ENCODE data around the gene EQTN.

Gene EQTN

DNA sequence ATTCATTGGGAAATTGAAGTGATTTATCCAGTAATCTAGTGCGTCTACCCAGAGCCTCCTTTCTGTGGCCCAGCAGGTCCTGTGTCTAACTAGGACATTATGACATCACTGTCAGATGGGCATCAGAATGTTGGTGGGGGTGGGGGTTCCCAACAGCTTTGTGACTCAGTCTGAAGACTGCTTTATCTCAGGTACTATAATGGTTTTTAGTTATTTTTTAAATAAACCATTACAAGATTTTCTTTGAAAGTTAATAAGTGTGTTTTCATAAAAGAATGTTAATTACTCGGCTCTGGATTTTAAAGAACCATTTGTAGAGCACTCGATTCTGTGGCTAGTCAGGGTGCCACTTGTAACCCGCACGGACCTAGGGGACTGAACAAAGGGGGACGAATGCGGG lies at the start of gene EQTN:
EQTN (minus strand) TSS at position 101 of the 400 bp plus-strand sequence; CDS start at position 6, 95 bp downstream.
- no peak for DNase-seq

DNA sequence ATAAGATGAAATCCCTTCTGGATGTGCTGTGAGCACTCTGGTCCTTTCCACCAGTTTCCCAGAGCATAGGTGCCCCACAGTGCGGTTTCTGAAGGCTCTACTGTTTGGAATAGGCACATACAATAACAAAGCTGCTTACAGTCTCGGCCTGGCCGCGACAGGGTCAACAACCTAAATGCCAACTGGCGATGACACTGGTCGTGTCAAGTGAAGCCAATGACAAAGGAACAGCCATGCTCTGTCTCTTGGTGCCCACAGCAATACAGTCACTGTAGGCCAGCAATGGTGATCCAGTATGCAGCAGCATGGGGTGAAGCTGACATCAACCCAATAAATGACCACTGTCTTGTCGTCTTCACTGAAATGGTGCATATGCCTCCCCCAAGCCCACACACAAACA lies 47.8 kb upstream of the EQTN start:
- DNase-seq: no peak

DNA sequence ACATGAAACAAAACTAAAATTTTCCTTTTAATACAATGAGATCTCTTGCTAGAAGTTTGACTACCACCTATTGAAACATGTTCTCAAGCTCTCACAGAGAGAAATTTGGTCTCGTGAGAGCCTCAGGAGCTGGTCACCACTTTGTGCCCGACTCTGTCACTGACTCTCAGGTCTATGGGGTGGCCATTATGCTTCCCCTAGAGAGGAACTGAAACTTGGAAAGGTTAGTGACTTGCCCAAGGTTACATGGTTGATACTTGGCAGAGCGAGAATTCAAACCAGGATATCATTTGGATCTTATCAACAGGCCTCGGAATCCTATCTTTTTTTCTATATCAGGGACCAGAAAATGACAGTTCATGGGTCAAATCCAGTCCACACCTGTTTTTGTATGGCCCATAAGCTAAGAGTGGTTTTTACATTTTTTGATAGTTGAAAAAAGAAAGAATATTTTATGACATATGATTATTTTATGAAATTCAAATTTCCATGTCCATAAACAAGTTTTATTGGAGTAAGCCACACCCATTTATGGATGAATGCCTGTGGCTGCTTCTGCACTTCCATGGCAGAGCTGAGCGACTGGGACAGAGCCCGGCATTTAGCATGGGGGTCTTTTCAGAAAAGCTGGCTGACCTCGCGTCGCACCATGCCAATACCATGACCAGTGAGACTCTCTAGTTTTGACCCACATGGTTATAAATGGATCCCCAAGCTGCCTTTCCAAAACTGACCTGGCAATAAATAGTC lies 44.8 kb upstream of the EQTN start:
- DNase-seq: no peak

DNA sequence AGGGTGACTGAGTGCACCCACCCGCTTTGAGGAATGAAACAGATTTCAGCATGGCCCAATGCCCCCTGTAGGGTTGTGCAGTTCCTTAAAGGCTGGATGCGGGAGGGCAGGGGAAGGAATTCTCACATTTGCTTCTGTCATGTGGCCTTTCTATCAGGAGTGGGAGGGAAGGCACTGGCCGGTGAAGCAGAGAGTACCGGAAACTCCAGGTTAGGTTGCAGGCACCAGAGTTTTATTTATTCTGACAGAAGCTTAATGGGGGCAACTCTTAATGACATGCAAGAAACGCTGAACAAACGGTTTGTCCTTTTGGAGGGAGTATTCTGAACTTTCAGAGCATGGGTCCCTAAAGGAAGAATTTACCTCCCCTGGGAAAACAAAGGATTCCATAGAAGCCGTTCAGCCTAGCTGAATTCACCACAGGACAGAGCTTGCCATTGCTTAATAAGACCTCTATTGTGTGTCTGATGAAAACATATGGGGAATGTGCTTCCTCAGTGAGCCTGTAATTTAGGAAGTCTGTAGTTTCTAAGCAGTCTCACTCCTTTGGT lies 44.1 kb upstream of the EQTN start:
- DNase-seq: no peak

DNA sequence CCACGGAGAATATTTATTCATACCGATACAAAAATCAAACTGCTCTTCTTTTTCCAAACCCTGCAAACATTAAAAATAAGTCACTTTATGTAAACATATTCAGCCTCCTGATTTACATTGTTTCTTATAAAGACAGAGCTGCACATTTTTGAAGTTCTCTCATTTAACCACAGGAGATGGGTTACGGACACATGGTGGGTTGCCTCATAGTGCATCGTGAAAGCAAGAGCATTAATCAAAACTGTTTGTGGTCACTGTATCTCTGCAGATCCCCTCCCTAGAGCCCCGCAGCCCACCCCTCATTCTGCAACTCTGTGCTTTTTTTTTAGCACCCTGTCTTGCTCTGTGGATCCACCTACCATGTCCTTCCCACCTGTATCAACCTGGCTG lies 43.3 kb upstream of the EQTN start:
- DNase-seq: no peak

DNA sequence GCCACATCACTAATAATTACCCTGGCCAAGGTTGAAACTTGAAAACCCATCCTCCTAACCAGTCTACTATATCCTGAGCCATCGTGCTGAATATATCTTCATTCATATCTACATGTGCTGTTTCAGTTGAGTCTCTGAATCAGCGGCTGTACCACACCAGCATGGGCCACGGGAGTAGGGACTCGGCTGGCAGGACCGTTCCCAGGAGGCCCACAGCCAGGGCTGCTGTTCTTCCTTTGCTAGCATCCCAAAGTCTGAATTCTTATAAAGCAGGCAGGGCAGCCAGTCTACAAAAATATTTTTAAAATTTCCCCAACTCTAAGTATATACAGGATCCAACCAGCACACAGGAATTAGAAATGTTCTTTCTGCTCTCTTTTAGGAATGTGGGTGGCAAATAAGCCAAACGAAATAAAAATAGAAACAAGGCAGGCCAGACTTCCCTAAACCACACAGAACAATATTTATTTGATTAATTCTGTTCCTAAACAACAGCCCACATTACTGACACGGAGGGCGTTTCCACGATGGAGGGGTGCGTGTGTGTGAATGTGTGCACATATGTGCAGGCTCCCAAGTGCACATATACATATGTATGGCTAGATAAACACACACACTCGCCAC lies 42.8 kb upstream of the EQTN start:
- no peak for DNase-seq

DNA sequence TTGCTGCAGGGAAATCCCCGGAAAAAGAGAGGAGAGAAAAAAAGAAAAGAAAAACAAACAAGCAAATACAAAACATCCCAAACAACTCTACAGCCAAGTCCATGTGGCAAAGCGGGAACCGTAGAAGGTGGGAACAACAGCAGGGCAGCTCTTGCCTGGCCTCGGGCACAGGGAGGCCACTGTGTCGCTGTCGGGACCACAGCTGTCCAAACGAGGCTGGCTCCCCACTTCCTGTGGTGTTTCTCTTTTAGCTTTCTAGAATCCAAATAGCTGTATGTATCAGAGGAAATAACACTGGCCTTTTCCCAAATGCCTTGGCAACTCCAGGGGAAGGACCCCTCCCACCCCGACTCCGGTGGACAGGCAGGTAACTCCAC lies 41.6 kb upstream of the EQTN start:
- no peak for DNase-seq

DNA sequence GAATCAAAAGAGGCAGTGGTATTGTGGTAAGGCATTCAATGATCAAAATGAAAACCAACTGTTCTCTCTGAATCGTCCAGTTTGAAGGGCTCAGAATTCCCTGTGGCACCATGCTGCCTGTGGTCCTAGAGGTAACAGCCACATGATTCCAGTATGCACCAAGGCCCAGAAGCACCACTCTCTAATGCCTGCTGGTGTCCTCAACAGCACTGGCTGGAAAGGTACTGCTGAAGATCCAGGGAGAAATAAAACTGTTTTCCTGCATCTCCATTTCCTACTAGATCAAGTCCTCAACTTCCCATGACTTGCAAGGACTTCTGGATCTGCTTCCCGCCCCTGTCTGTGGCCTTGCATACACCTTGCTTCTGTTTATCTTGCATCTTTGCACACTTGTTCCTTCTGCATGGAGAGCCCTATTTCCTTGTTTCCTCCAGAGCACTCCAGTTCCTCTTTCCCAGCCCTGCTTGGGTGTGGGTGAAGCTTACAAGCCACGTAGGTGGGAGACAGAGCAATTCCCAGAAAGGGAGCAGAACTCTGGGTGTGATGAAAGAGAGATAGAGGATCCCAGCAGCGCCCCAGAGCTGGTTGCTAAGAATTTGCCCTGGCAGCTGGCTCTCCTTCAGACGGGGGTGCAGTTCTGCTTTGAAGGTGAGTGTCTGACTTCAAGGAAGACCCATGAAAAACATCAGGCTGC lies 41.0 kb upstream of the EQTN start:
- DNase-seq: no peak

DNA sequence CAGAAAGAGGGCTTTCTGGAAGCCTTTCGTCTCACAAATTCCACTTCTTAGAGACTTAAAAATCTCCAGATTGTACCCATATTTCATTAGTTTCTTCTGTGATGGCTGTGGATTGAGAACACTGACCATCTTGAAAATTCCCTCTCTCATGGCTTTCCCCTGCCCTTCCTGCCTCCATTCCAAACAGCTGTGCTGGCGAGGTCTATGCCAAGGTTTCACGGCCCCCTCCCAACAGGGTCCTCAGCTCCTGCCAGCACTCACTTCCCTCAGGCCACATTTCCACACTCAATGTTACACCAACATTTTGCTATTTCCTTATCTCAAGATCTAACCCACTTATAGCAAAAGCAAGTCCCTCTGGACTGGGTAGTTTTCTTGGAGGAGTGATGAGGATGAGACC lies 40.3 kb upstream of the EQTN start:
- DNase-seq: no peak

DNA sequence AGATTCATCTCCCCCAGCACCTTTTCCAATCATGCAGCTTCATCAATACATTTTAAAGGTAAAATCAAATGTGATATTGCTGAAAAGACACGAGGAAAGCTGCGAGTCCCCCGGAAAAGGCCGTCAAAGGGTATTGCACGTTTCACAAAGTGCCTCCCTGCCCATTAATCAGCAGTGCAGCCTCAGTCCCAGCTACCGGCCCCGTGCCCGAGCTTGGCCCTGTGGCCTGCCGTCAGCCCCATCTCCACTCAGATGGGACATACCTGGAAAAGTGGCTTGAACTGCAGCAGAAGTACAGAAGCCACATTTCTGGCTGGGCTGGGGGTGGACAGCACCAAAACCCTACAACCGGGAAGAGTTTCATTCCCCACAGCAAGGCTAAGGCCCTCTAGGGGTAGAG lies 39.9 kb upstream of the EQTN start:
- no peak for DNase-seq

DNA sequence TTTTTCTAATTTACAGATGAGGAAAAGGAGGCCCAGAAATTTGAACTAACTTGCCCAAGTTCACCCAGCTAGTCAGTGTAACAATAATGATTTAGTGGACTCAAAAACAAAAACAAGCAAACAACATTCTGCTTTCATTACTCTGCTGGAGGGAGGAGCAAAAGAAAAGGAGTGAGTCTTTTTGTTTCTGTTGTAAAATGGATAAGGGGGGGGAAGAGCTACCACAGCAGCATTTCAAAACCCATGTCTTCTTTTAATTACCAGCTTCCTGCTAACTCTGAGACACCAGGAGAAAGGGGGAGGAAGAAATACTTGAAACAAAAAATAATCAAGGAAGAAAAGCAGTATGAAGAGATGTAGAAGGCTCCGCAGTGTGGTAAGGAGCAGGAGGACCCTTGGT lies 39.2 kb upstream of the EQTN start:
- no peak for DNase-seq

DNA sequence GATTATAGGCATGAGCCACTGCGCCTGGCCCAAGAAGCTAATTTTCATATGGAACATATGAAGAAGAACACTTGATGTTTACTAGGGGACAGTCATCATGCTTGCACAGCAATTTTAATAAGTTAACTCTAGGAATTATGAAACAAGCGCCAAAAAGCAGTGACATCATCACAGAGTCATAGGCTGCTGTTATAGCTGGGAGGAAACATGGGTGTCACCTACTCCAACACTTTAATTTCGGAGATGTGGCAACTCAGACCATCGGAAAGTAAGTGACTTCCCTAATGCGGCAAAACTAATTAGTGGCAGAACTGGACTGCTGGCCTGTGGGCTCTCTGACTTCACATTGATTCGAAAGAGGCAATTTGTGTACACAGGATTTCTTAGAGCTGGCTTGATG lies 38.1 kb upstream of the EQTN start:
- DNase-seq: no peak

DNA sequence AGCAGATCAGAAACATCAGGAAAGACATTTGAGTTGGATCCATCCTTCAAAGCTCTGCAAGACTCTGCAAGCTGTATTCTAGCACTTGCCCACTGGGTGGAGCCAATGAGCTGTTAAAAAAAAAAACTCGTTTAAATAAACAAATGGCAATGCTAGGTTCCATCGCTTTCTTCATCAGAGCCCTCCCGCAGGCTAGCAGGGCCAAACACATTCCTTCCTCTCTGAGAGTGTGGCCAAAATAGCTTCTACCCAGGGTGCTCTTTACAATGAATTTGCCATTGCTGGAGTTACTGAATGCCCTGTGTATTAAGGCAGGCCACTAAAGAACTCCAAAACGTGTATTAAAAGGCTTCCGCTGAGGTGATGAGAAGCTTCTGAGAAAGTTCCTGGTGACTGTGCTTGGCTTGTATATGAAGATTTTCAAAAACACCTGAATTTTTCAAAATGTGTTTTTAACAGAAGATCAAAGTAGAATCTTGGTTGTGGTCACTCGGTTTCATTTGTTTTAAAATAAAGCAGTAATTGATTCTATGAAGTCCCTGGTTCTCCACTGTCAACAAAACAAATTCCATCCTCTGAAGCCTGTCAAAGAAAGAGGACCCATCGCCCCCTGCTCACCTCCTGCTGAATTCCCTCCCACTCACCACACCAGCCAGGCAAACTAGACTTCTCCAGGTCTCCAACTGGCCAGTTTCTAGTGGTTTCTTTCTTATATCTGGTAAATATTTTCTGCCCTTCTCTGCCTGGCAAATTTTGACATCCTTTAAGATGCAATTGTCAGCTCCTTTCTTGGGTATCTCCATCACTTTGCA lies 36.5 kb upstream of the EQTN start:
- DNase-seq: peak; percentile 56

DNA sequence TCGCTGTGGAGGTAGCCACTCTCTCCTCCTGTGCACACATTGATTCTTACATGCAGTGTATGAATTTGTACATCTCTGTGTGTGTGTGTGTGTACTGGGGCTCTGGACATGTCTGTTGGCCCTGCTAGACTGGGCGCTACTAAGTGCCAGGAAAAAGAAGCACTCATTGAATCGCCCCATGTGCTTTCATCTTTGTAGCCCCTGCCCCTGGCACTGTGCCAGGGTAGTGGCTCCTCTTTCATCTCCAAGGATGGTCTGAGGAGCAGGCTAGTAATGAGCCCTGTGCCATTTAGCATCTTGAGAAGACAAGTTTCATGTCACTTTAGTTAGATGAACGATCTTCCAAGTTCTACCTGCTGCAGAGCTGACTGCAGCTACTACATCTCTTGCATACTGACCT lies 34.4 kb upstream of the EQTN start:
- no peak for DNase-seq

DNA sequence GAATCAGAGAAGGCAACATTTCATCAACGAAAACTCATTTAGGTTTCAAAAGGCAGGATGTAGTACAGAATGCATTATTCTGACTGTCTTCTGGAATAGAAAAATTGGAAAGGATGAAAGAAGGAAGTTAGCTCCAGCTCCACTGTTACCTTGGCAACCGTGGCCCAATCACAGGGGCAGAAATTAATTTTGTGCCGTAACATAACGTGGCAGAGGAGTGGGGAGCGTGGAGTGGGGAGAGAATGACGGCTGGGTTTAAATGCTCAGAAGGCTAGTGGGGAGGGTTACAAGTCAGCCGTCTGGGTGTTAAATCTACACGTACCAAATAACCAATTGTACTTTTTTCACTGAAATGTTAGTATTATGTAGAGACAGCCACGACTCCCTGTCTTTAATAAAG lies 32.3 kb upstream of the EQTN start:
- DNase-seq: no peak

DNA sequence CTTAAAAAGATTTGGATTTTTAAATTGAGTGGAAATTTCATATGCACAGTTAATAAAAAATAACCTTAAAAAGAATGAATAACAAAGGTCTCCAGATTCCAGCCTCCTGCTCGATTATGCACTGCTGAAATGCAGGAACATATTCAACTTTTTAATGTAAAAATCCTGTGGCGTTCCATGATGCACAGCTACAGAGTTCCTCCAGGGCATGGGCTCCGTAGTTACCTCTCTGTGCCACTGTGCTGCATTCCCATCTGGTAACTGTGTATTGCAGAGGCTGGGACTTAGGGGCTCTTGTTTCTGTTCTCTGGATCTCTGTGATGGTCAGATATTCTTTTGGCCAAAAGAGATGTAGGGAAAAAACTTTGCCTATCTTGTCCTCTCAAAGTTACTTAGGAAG lies 31.5 kb upstream of the EQTN start:
- no peak for DNase-seq

DNA sequence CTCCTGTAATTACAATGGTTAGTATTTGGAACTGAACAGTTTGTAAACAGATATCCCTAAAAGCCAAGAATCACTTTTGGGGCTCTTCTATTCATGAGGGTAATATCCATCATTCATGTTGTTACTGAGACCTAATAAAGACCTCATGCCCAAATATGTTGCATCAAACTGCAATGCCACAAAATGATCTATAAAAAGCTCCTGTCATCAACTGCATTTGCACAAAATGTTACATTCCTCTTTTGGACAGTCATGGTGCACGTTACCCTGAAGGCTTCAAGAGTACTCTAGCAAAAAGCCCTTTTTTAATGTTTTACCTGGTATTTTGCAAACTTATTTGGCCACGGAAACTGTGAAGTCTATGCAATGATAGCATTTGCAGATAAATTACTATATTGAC lies 14.2 kb upstream of the EQTN start:
- DNase-seq: no peak

DNA sequence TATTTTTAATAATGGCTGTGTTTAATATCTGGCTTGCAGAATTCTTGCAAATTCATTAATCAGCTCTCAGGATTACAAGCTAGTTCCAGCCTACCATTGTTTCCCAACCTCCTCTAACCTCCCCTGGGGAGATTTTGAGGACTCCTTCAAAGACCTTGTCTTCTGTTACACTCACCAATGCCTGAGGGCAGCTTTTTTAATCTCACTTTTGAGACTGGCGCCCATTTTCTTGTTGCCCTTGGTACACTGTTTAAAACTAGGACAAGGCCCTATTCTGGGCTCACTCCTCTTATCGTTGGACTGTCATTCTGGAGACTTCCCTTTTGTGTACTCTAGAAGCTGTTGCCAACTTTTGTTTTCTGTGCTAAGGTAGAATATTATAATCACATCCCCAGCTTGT lies 13.6 kb upstream of the EQTN start:
- no peak for DNase-seq

DNA sequence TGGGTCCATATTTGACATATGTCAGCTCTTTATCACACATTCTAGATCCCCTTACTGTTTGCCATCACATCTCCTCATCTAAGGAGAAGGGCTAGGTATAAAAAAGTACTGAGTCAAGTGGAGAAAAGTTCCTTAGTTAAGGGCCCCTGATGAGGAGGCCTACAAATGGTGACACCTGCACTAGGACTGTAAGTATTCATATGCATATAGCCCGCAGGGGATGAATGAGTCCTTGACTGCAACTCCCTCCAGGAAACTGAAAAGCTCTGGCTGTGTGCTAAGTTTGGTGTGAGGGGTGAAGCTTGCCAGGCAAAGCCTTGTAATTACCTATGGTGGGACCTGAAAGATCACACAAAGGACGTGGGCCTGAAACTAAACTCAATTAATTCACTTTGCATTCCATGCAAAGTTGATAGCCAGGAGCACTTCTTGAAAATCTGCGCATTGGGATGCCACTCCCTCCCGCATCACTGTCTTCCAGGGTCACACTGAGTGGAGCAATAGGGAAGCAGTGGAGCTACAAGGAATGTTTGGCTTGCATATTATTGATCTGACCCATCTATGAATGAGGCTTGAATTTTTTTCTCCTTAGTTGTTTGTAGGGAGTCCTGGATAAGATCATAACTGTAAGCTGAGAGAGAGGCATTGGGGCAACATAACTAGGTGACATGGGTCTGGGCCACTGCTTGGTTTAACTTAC lies 11.9 kb upstream of the EQTN start:
- DNase-seq: no peak

DNA sequence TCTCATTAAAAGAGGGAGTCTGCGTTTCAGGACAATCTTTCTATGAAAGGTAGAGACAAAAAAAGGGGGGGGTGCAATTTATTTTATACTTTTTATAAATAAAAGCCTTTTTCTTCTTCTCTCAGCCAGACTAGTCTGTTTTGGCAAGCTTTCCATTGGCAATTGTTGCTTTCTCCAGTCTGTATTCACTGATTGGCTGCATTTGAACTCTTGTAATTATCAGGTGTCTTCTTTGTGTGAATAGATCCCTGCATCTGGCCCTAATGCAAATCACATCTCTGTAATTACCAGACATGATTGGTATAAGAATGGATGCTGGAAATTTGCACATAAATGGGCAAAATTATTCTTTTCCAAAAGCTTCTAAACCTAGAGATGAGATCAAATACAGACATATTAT lies 7.6 kb upstream of the EQTN start:
- DNase-seq: no peak

DNA sequence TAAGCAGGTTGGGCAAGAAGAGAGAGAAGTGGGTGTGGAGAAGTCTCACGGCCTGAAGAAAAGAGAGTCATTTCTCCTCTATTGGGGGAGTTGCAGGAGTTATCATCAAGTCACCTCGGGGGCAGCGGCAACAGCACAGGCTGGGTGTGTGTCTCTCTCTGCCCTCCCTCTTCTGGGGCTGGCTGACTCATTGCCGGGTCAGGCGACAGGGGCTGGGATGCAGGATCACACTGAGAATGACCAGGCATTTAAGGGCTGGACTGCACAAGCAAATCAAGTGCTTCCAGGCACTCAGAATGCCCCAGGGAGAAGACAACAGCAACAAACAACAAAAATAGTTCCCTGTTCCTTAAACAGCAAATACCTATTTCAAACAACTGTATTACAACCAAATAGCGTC lies 6.3 kb upstream of the EQTN start:
- no peak for DNase-seq

DNA sequence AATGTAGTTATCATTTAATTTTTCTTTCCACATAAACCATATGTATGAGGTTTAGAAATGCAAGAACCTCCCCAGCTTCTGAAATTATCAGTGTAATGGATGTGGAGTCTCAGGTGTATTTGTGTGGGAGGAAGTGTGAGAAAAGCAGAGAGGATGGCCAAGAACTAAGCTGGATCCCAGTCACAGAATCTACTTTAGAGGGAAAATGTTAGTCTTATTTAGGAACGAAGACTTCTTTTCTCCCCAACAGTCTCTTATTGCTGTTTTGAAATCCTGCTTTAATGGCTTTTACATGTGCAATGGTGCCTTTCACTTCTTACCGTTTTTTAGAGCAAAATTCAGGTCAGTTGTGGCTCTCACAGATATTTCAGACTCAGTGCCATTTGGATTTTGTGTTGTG lies 3.0 kb downstream of the EQTN start:
- DNase-seq: no peak
